ENCODE data around the gene NAA15. TPM values are rescaled to one million over a fixed set of nuclear protein-coding genes. Genes with fewer than 3 reads are reported as not detected.
"Not testable (repeated sequence)": the region's sequence is repeated elsewhere in the genome, so short reads cannot be mapped to it uniquely, and the experiment has no call there.

The NAA15 gene
- total RNA-seq (10 to 100 TPM; 12.4 to 22.1 (median 16.8) TPM), polyA plus RNA-seq (1 to 10 TPM; 3.2 to 3.9 TPM)

- DNase-seq (peak; percentile 96 to 98 (median 98)), ATAC-seq (peak; percentile 94 to 97 (median 96)), FAIRE-seq (peak; percentile 93)
- Histone ChIP-seq H3K36me3 (no peaks in the 10 kb centered on the region), H3K9me3 (no peaks in the 10 kb centered on the region), H3K27me3 (no peaks in the 10 kb centered on the region), H3K27ac (peak within 1 kb of the TSS; percentile 71 to 91 (median 88)), H3K4me1 (peaks cover 8 to 26% (median 23%) of the 10 kb centered on the region in 3 donors), H3K4me3 (peak within 1 kb of the TSS; percentile 80 to 99 (median 89))
- TF ChIP-seq, protein P1, sequence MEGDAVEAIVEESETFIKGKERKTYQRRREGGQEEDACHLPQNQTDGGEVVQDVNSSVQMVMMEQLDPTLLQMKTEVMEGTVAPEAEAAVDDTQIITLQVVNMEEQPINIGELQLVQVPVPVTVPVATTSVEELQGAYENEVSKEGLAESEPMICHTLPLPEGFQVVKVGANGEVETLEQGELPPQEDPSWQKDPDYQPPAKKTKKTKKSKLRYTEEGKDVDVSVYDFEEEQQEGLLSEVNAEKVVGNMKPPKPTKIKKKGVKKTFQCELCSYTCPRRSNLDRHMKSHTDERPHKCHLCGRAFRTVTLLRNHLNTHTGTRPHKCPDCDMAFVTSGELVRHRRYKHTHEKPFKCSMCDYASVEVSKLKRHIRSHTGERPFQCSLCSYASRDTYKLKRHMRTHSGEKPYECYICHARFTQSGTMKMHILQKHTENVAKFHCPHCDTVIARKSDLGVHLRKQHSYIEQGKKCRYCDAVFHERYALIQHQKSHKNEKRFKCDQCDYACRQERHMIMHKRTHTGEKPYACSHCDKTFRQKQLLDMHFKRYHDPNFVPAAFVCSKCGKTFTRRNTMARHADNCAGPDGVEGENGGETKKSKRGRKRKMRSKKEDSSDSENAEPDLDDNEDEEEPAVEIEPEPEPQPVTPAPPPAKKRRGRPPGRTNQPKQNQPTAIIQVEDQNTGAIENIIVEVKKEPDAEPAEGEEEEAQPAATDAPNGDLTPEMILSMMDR (IDR thresholded peaks at IDR 0.05), result no peak
- intact Hi-C loops (cut with DNase I), result no loop called here
- WGBS, 2 donors, result 0% methylated on average over 59 to 61 of the region's 61 CpGs
These were observed at the start of gene NAA15 for GRCh38 chr4:139301113-139301820. Gene NAA15, plus strand, starts transcription at chr4:139301505. Its CDS starts 273 bp downstream, at chr4:139301778.

DNA sequence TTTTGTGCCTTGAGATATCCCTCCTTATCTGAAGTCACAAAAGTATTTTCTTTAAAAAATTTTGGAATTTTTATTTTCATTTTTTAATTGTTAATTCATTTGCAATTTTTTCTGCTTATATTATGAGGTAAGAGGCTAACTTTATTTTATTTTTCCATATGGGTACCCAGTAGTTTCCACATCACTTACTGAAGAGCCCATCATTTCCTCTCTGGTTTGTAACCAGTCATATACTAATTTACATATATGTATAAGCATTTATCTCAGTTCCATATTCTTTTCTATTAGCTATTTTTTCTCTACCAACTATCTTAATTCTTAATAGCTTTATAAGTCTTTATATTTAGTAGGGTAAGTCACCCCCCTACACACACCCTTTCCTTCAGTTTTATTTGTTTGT is 48.3 kb upstream of the NAA15 start:
- intact Hi-C loops (cut with DNase I), result no loop called here
- FAIRE-seq (no peak), ATAC-seq (no peak), DNase-seq (no peak)
- no peaks in the 10 kb centered on the region for H3K27me3 ChIP-seq
- H3K36me3 ChIP-seq, result no peaks in the 10 kb centered on the region
- no peaks in the 10 kb centered on the region for H3K4me1 ChIP-seq
- H3K27ac ChIP-seq, result no peak overlapping the region
- TF ChIP-seq, protein P1 (IDR thresholded peaks at IDR 0.05), result no peak
- H3K4me3 ChIP-seq, result no peak overlapping the region
- no peaks in the 10 kb centered on the region for H3K9me3 ChIP-seq

DNA sequence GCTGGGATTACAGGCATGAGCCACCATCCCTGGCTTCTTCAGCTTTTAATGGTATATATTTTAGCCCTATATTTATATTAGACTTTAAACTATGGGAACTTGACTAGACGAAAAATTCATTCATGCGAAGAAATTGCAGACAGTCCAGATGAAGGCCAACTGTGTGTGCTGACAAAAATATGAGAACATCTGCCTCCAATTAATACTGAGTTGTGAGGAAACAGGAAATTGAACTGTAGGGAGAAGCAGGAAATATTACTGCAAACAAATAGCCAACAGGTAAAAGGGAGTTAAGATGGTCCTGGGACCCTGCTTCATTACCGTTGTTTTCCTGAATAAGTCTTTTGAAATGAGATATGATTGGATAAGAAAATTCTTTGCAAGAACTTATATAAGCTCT is 47.6 kb upstream of the NAA15 start:
- intact Hi-C loops (cut with DNase I), result no loop called here
- Histone ChIP-seq H3K9me3 (no peaks in the 10 kb centered on the region), H3K36me3 (no peaks in the 10 kb centered on the region), H3K27me3 (no peaks in the 10 kb centered on the region), H3K4me3 (no peak overlapping the region), H3K4me1 (no peaks in the 10 kb centered on the region), H3K27ac (no peak overlapping the region)
- DNase-seq (no peak), ATAC-seq (no peak), FAIRE-seq (no peak)
- 84 to 88% methylated on average over 3 of the region's 3 CpGs for WGBS, 2 donors
- TF ChIP-seq, protein P1 (IDR thresholded peaks at IDR 0.05), result no peak

- H3K4me1 ChIP-seq; H3K4me3 ChIP-seq; H3K36me3 ChIP-seq; H3K27ac ChIP-seq; H3K9me3 ChIP-seq; DNase-seq; intact Hi-C loops (cut with DNase I); H3K27me3 ChIP-seq; FAIRE-seq; ATAC-seq: not testable (repeated sequence)
- WGBS, 2 donors, result 81 to 91% methylated on average over 6 of the region's 6 CpGs
These were observed 45.7 kb upstream of the NAA15 start for GRCh38 chr4:139255581-139255980.

GRCh38 chr4:139256349-139256748 is 45.0 kb upstream of the NAA15 start:
- Histone ChIP-seq H3K27ac (no peak overlapping the region), H3K9me3 (no peaks in the 10 kb centered on the region), H3K27me3 (no peaks in the 10 kb centered on the region), H3K4me1 (no peaks in the 10 kb centered on the region), H3K4me3 (no peak overlapping the region), H3K36me3 (no peaks in the 10 kb centered on the region)
- FAIRE-seq, result no peak
- ATAC-seq, result no peak
- DNase-seq, result no peak
- TF ChIP-seq, protein P1 (IDR thresholded peaks at IDR 0.05), result no peak
- intact Hi-C loops (cut with DNase I), result no loop called here
- WGBS, 2 donors, result 53 to 60% methylated on average over 2 of the region's 2 CpGs
